GM12891 (cell line): ENCODE results near the gene CEP170. TPM values are rescaled to one million over a fixed set of nuclear protein-coding genes. Genes with fewer than 3 reads are reported as not detected.
A peak's percentile ranks its signal among the peaks of the same experiment; 100 is the strongest.

Experiments
- DNase-seq: peaks from one replicate; pipeline ENCODE4 v3.0.0; 2011; ENCODE audit warnings: low spot score; ENCODE audit not compliant: insufficient read length
- FAIRE-seq: peaks from 2 replicates; lab custom pipeline; 2011; peaks lifted over from hg19 to GRCh38; lab: Jason Lieb, UNC
- PAX5 ChIP-seq: IDR thresholded peaks from 2 replicates; pipeline ENCODE4 v1.6.1; 2011; ENCODE audit warnings: low read length, moderate library complexity, mild to moderate bottlenecking; ENCODE audit not compliant: insufficient read depth, severe bottlenecking
- POLR2A ChIP-seq: IDR thresholded peaks from 2 replicates; pipeline ENCODE4 v1.6.1; 2011; ENCODE audit warnings: low read depth, low read length, control low read depth
- POLR2AphosphoS5 ChIP-seq: IDR thresholded peaks from 2 replicates; pipeline ENCODE4 v1.6.1; 2011; ENCODE audit warnings: low read depth, low read length, control low read depth
- POU2F2 ChIP-seq: IDR thresholded peaks from 2 replicates; pipeline ENCODE4 v1.6.1; 2011; ENCODE audit warnings: low read depth, mild to moderate bottlenecking, control low read depth, low read length, moderate library complexity
- SPI1 ChIP-seq: IDR thresholded peaks from 2 replicates; pipeline ENCODE4 v1.6.1; 2011; ENCODE audit warnings: low read depth, low read length, control low read depth
- TAF1 ChIP-seq: IDR thresholded peaks from 2 replicates; pipeline ENCODE4 v1.6.1; 2011; ENCODE audit warnings: low read depth, low read length, control low read depth
- polyA plus RNA-seq: library from polyadenylated mRNA; unstranded; fragments of >200 nt; gene quantifications from one replicate; pipeline ENCODE4 v1.2.1, GENCODE V29; 2012; ENCODE audit warnings: low read depth, missing spikeins, inconsistent platforms; ENCODE audit not compliant: missing spikeins

Gene CEP170
- 14.7 TPM for polyA plus RNA-seq

- TF ChIP-seq PAX5 (no peak), TAF1 (0 out of 2 replicates have a peak, but pooled peaks have one; percentile 24)
- DNase-seq (peak; percentile 60), FAIRE-seq (no peak)
These were observed at the start of gene CEP170 for GRCh38 chr1:243254927-243255790. Gene CEP170, minus strand, starts transcription at chr1:243255281. Its CDS starts 30,001 bp downstream, at chr1:243225280.

- no peak for FAIRE-seq
These were observed 46.0 kb upstream of the CEP170 start for GRCh38 chr1:243301059-243301458.

GRCh38 chr1:243299069-243299468 is 44.0 kb upstream of the CEP170 start:
- DNase-seq (no peak), FAIRE-seq (no peak)
- no peak for TF ChIP-seq PAX5
- no peak for TF ChIP-seq POU2F2
- TF ChIP-seq POLR2A = no peak
- TF ChIP-seq POLR2AphosphoS5 = no peak
- no peak for TF ChIP-seq TAF1
- no peak for TF ChIP-seq SPI1

More at GRCh38 chr1:243301059-243301458, 46.0 kb upstream of the CEP170 start:
- no peak for TF ChIP-seq TAF1
- no peak for TF ChIP-seq PAX5
- TF ChIP-seq POLR2A = no peak
- TF ChIP-seq POU2F2 = no peak
- TF ChIP-seq POLR2AphosphoS5 = no peak
- TF ChIP-seq SPI1 = no peak
- DNase-seq = no peak

GRCh38 chr1:243294723-243295121 is 39.6 kb upstream of the CEP170 start:
- FAIRE-seq (no peak), DNase-seq (no peak)

GRCh38 chr1:243293941-243294722 is 39.1 kb upstream of the CEP170 start:
- no peak for DNase-seq
- TF ChIP-seq POU2F2 = no peak
- TF ChIP-seq POLR2AphosphoS5 = no peak
- TF ChIP-seq POLR2A = no peak
- TF ChIP-seq SPI1 = no peak
- no peak for TF ChIP-seq PAX5
- no peak for TF ChIP-seq TAF1
- FAIRE-seq = no peak

More at GRCh38 chr1:243294723-243295121, 39.6 kb upstream of the CEP170 start:
- TF ChIP-seq POLR2AphosphoS5 = no peak
- TF ChIP-seq SPI1 = no peak
- no peak for TF ChIP-seq PAX5
- no peak for TF ChIP-seq POLR2A
- TF ChIP-seq POU2F2 = no peak
- TF ChIP-seq TAF1 = no peak

- DNase-seq (no peak), FAIRE-seq (no peak)
- TF ChIP-seq TAF1 (no peak), SPI1 (no peak), POU2F2 (no peak), POLR2AphosphoS5 (no peak), POLR2A (no peak), PAX5 (no peak)
These were observed 37.0 kb upstream of the CEP170 start for GRCh38 chr1:243292117-243292516.

- DNase-seq (no peak), FAIRE-seq (no peak)
- TF ChIP-seq SPI1 = no peak
- TF ChIP-seq PAX5 = no peak
- no peak for TF ChIP-seq POU2F2
These were observed 36.2 kb upstream of the CEP170 start for GRCh38 chr1:243291292-243291691.

- FAIRE-seq (peak; percentile 52), DNase-seq (no peak)
- TF ChIP-seq POU2F2 = no peak
- no peak for TF ChIP-seq POLR2AphosphoS5
- no peak for TF ChIP-seq SPI1
- TF ChIP-seq POLR2A = no peak
- TF ChIP-seq PAX5 = no peak
- TF ChIP-seq TAF1 = no peak
These were observed 33.0 kb upstream of the CEP170 start for GRCh38 chr1:243288062-243288461.

- DNase-seq (peak; percentile 15), FAIRE-seq (peak; percentile 94)
- TF ChIP-seq POLR2AphosphoS5 = no peak
- TF ChIP-seq PAX5 = no peak
- no peak for TF ChIP-seq POLR2A
- peak; percentile 90 for TF ChIP-seq SPI1
- TF ChIP-seq POU2F2 = 0 out of 2 replicates have a peak, but pooled peaks have one; percentile 40
- no peak for TF ChIP-seq TAF1
These were observed 32.6 kb upstream of the CEP170 start for GRCh38 chr1:243287652-243288051.

GRCh38 chr1:243287123-243287460 is 32.0 kb upstream of the CEP170 start:
- no peak for FAIRE-seq
- no peak for TF ChIP-seq POLR2AphosphoS5
- no peak for TF ChIP-seq POLR2A
- no peak for TF ChIP-seq POU2F2
- no peak for TF ChIP-seq TAF1
- no peak for TF ChIP-seq PAX5
- no peak for TF ChIP-seq SPI1
- DNase-seq = no peak
